Activated CD4-positive, alpha-beta T cell treated with anti-CD3 and anti-CD28 coated beads for 4 hours (primary cell): ENCODE results near the gene HOXD1.

Experiments used
- DNase-seq, 2 donors: peaks; one replicate each; pipeline ENCODE4 v3.0.0-alpha.2; 2020

Gene HOXD1

DNA sequence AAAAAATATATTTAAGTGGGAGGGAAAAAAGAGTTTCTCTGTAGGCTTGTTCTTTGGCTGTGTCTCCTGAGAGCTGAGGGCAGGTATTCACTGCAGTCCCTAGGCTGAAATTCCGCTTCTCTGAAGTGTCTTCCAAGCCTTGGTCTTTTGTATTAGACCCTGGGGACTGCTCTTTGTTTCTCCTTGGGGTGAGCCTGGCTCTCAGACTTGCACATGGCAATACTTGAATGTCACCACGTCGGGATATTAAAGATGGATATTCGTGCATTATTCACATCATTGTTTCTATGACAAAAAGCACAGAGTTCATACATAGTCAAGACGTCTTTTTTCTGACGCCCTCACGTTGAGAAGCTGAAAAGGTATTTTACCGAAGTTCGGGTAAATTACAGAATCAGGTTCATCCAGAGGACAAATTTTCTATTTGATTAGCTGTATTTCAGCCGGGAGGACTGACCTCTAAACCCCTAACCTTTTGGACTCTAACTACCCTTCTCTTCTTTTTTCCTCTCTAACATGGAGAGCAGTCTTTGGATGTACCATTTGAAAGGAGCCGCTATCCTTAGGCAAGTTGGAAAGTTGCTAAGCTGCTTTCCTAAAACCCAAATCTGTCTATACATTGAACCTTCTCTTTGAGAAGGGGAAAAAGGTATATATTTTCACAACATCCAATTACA is 33.8 kb upstream of the HOXD1 start:
- no peak for DNase-seq

DNA sequence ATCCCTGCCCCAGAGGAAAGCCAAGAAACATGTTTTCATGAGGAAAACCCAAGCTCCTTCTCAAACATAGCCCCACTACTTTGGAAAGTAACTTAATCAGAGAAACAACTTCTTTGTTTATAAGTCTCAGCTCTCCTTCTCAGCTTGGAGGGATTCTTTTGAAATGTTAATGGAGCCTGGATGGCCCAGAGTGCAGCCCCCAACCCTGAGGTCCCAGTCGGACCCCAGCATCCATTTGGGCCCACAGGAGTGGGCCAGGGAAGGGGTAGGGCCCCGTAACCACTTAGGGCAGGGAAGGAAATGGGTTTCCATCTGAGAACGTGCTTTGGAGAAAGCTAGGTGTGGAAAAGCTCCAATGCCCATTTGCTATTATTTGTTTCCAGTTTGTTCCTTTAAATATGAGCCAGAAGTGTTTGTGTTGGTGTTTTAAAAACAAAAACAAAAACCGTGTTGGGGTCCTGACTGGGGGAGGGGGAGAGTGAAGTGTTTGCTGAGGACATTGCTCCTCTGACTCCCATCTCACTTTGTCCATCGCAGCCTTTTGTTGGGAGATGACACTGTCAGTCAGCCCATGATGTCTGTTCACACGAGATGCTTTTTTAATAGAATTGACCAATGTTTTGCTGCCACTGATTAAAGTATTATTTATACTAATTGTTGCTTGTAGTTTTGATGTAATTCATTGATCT is 33.0 kb upstream of the HOXD1 start:
- DNase-seq, result no peak

DNA sequence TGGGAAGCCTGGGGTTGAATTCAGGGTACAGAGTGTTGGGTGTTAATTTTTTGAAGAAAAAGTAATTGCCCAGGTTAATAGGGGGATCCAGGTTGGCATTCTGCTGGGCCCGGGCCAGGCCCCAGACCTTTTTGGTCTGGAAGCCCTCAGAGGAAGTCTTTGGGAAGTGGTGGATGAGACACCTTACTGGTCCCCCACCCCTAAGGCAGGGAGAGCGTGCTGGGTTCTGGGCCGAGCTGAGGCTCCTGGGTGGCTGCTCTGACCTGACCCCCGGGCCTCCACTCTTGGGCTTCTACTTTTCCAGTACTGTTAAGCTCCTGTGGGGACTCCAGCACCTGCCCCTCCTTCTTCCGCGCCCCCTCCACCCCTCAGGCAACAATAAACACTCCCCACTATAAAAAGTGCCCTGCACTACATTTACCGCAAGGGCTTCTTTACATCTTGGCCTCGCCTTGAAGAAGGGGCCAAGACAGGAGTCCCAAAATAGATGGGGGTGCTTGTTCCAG is 32.1 kb upstream of the HOXD1 start:
- no peak for DNase-seq

DNA sequence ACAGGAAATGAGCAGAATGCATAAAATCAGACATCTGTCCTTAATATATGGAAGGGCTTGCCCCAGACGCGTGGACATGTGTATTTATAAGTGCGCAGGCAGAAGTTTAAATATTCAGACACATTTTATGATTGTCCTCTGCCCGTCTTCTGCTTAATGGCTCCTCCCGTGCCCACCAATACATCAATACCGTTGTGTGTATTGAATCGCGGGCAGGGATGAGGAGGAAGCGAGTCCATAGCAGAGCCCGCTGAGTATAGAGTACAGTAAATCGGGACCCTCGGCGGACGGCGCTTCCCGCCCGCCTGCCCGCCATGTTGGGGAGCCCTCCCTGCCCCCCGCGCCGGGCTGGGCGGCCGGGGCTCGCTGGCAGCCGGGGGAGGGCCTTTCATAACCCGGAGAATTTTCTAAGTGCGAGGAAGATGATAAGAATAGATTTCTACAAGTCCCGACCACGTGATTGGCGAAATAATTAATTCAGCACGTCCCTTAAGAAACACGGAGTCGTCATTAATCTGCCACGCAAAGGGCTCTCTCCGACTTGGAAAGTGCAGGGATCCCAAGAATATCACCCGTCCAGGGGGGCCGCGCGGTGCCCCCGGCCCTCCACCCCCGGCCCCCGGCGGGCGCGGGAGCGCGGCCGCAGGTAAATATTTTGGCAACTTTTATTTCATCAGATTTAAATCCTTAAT is 31.5 kb upstream of the HOXD1 start, which contains the start of gene HOXD3:
Gene HOXD3 (plus strand): TSS at position 501 of the 692 bp plus-strand sequence. CDS start 11,808 bp downstream, outside the sequence.
- DNase-seq, result no peak

DNA sequence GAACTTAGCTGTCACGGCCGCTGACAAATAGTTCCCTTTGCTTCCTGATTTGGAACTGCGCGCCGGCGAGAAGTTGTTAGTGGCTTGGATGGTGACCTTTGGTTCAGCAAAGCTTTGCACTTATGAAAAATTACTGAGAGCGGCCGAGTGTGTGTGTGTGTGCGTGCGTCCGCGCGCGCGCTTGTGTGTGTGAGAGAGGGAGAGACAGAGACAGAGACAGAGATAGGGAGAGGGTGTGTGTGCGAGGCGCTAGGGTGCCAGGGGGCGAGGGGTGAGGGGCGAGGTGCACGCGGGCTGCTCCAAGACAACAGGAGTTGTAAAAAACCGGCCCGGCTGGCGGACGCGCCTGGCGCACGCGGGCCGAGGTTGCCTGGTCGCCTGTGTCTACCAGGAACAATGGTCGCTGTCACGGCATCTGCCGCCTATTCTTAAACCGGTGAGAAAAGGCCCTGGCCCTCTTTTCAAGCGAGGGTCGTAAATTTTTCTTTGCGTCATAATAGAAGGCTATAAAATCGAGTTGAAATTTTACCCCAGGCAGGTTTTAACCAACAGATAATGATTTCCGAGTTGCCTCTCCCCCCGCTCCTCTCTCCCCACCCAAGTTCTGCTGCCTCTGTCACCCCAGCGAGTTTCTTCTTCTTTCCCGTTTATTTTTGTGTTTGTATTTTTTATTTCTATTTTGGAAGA is 30.8 kb upstream of the HOXD1 start:
- no peak for DNase-seq

DNA sequence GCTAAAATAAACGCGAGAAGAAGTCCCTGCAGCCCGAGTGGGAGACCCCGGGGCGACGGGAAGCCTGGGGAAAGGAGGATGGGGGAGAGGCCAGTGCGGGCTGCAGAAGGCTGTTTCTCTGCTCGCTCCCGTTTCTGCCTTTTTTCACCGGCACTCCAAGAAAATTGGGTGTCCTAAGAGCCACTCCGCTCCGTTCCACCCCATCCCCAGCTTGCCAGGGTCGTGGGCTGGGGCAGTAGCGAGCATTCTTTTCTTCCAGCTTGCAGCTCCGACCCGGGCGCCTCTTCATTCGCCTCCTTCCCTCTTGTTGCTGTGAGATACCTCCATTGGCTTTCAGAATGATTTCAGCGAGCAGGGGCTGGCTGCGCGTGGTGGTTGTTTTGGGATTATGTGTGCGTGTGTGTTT is 30.3 kb upstream of the HOXD1 start:
- no peak for DNase-seq

DNA sequence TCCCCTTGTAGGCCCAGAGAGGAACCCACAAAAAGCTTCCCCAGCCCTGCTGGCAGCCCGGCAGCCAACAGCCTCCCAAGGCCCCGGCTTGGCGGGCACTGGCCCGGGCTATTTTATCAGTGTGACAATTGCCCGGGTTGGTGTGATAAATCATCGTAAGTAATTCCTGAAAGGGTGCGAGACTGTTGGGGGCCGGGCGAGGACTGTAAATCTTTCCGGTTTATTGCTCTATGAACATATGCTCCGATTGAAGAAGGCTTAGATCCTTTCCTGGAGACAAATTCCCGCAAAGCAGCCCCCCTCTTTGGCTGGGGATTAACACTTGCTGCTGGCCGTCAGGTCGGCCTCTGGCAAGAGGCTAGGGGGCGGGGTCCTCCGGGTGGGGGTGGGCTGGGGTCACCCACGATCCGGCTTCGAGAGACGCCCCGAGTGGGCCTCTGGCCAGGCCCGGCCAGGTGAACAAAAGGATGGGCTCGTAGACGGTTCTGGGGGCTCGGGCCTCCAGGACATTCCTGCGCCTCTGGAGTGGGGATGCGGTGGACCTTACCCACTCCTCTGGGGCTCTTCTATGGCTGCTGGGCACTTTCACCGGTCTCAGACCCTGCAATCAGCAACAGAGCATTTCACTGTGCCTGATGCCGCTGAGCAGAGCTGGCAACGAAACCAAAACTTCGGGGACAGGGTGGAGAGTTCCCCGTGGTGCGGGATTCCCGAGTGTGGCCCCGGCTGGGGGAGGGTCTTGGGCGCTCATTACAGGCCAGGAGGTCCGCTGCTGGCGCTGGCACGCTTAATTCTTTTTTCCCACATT is 29.4 kb upstream of the HOXD1 start:
- no peak for DNase-seq

DNA sequence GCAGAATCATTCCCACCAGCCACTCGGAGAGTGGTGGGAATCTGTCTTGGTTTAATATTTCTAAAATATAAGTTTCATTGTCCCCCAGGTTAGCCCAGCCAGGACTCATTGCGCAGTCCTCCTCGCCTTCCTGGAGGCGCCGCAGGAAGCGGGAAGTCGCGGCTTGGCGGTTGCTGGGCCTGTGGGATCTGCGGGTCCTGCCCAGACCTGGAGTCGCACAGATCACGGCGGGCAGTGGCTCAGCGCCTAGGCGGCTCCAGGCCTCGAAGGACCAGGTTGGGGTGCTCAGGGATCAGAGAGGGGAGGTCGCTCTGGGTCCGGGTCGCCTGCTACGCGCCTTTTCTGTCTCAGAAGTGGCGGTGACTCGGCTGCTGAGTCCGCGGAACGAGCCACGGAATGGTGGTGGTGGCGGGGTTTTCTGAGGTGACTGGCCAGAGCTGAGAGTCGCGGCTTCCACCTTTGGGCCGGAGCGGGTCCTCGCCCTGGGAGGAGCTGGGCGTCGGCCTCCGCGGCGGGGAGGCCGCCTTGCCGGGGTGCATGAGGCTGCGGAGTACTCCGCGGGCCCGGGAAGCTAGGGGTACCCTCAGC is 28.7 kb upstream of the HOXD1 start:
- no peak for DNase-seq

DNA sequence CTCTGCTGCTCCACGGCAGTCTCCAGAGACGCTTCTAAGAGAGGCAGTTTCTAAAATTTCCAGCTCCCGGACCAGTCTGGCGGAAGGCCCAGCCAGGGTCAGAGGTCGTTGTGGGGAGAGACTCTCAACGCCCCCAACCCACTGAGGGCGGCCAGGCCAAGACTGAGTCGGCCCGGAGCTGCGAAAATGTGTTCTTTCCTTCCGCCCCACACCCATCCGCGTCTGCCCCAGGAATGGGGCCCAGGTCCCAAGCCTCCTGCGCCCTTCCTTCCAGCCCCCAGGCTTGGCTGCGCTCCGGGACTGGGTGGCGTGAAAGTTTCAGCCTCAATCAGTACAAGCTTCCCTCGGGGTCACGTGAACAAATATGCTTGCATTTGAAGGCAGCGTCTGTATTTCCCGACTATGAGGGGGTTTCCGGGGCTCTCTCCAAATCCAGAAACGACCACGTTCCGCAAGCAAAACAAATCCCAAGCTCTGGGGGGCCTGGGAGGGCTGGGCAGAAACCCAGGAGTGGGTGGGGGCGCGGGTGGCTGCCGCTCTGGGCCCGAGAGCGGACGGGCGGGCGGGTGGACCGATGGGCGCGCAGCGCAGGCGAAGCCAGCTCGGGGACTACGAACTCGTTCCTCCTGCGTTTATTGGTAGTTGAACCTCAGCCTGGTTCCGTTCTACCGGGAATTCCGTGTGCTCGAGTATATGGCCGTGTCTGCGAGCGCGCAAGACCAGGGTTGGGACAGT is 28.1 kb upstream of the HOXD1 start:
- no peak for DNase-seq

DNA sequence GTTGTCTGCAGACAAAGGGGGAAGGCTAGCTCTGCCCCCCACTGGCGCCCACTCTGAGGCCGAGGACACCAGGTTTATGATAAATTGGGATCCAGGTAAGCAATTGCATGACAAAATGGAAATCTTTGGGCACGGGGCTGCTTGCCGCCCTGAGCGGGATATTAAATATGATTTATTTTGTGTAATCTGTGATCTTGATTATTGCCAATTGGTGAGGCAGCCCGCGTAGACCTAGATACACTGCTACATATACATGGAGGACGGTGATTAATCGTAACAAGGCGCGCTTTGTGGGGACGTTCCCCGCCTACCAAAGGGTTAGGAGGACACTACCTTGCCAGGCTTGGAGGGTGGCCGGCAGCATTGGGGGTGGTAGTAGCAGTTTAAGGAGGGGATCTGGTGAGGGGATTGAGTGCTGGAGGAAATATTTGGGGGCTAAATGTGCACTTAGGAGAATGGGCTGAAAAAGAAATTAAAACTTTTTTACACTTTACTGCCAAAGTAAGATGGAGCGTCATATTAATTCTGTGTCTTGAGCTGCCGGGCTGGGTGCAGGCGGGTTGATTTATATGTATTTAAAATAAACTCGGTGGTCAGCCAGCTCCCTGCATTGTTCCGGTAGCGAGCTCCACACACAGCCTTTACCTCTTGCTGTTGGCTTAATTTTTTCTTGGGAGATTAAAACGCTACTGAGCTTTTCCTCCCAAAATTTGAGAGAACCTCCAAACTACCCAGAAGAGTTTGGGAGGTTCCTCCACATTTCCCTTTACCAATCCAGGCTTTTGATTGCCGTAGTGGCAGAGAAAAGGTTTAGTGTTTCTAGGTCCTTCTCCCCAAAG is 27.3 kb upstream of the HOXD1 start:
- no peak for DNase-seq

DNA sequence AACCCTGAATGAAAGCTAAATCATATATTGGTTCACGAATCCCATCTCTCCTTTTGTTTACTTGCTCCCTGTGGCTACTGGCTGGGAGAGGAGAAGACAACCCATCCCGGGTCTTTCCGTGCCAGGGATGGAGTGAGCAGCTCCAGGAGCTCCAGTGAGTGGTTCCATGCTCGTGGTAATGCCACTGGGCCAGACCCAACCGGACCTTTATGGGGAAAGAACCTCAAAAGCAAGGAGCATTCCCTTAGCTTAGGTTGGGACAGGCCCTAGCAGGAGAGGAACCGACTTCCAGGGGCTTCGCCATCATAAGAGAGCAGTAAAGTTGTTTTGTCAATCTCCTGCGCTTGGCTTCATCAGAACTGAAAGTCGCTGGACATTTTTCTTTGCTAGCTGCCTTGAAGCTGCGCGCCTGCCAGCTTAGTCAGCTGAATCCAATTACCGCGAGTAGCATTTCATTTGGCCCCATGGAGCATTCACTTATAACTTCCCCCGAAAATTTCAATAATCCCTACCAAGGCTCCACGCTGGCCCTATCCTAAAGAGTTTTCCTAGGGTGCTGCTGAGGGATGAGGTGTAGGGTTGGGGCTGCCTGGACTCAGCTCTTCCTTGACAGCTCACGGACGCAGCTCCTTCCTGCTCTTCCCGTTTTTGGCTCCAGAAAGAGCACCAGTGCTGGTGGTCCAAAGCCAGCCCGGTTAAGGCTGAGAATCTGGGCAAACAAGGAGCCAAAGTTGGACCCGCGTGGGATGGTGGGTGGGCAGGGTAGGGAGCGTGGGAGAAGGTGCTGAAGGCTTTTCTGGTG is 26.4 kb upstream of the HOXD1 start:
- no peak for DNase-seq

DNA sequence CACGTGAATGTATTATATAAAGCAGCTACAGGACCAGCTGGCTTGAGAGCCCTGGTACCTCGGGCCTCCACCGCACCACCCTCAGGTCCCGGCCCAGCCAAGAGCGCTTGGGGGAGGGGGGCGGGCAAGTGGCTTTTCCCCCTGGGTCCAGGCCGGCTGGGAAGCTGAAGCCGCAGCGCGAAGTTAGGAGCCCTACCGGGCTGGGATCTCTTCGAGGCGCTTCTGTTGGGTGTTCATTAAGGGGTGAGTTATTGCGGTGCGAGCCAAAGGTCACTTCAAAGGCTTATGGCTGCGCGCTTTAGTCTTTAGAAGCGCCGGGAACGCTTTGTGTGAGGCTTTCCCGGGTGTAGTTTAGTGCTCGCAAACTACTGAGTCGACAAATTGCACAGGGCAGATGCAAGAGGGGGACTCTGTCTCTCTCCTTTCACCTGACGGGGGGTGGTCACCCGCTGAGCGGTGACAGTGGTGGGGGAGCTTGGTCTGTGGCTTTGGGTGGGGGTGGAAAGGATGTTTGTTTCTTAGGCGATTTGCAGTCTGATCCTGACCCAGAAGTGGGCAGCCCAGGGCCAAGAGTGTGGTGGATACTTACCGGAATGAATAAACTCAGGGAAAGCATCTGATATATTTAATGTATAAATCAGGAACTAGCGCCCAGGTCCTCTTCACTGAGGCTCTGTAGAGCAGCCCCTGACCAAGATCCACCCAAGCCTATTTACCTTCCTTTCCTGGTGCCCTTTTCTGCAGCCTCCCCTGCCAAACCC is 25.4 kb upstream of the HOXD1 start:
- no peak for DNase-seq

DNA sequence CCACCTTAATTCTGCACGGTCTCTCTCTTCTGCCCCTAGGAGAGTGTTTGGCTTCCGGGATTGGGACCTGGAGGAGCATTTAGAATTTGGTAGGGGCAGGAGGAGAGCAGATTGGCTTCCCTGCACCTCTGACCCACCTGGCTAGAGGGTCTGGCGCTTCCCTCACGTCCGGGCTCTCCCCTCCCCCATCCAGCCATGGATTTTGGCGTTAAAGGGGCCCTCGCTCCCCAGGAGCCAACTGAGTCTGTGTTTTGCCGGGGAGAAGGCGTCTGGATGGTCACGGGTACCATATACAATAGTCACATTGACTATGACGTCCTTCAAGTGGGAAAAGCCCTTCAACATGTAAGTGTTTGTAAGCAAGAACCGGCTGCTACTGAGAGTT is 24.8 kb upstream of the HOXD1 start:
- no peak for DNase-seq

DNA sequence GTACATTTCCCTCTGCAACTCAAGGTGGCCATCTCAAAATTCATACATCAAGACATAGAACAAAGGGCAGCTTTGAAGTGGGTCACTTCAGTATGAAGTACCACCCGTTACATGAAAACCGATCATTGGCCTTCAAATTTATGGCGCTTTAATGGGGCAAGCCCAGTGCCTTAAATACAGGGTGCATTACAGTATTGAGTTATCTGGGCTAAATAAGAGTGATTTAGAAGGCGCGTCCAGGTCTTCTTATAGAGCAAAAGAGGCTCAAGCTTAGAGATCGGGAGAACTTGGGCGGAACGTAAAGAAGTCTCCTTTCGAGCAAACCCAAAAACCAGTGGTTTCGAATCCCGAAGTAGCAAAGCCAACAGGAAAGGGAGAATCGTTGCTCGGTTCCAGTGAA is 24.3 kb upstream of the HOXD1 start:
- no peak for DNase-seq

DNA sequence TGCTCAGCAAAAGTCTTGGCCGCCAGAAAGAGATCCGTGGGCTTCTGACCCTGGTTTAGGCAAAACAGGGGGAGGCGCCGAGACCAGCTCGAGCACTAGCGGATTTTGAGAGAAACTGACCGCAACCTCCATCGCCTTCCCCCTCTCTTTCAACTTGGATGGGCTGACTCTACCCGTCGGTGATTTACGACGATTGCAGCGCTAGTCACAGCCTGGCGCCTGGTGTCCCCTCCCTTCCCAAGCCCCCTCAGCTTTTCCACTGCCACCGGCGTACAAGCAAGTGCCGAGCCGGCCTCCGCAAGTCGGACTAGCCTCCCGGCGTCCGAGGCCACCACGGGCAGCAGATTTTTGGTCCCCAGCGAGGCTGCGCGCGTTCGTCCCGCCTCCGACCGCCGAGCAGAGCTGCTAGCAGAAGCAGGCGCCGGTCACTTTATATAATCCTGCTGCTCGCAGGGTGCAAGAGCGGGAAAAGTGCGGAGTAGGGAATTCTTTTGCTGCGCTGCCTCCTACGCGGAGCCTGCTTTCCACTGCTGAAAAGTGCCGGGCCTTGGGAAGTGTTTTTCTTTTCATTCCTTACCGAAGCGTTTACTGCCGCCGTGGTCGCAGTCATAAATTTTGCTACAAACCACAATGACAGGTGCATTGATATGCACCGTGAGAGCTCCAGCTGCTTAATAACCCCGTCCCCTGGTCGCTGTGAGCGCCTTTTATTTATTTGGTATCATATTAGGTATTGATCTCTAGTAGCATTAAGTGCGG is 23.7 kb upstream of the HOXD1 start:
- no peak for DNase-seq

DNA sequence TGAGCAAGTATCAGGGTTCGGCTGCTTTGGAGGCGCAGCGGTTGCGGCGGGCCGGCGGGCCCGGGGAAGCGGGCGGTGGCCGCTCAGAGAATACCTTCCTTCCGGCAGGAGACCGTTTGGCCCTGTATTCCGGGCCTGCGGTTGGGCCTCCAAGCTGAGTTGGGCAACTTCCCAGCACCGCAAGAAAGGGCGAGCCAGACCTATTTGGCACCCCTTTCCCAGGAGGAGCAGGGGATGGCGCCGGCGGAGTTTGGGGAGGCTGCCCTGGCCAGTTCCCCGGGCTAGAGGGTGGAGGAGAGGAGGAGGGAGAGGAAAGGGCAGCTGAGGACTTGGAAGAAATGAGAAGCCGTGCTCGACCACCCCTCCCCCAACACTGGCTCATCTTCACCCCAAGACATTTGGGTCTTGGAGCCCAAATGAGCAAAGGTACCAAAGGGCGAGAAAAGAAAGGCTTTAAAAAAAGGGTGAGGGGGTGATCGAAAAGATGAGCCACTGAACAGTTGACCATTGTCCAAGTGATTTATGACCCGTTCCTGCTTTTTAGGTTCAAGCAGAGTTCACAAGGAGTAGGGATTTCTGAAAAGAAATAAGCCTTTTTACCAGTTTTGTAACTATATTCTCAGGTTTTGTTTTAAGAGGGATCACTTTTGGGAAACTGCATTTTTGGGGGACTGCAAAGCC is 23.0 kb upstream of the HOXD1 start:
- no peak for DNase-seq

DNA sequence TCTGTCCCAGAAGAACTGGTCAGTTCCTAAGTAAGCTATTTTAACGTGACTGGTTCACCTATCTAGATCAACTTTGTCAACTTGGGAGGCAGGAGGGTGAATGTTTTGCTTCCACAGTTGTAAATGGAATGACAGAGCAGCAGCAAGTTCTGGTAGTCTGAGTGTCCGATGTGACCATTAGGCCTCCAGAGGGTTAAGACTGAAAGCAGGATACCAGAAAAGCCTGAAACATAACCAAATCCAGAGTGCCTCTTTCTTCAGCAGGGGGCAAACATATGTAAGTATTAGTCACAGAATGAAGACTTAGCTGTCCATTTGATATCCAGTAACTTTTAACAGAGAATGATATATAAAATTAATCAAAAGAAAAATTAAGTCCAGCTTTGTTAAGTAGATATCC is 22.2 kb upstream of the HOXD1 start:
- DNase-seq, result no peak
